HepG2 (cell line): ENCODE measurements around the gene PYGB.

ENCODE experiments used
- SNAPC2 ChIP-seq: sonication (generic); formaldehyde crosslinking; IDR thresholded peaks from 2 replicates; pipeline ENCODE4 v1.8.1; 2022; ENCODE audit warnings: mild to moderate bottlenecking, missing genetic modification reagents
- ZNF383 ChIP-seq: sonication (generic); formaldehyde crosslinking; IDR thresholded peaks from 2 replicates; pipeline ENCODE4 v1.4.0; 2020; ENCODE audit warnings: missing genetic modification reagents, mild to moderate bottlenecking, borderline replicate concordance
- ZNF790 ChIP-seq: sonication (generic); formaldehyde crosslinking; IDR thresholded peaks from 2 replicates; pipeline ENCODE4 v1.8.0; 2022; ENCODE audit warnings: missing genetic modification reagents, mild to moderate bottlenecking, borderline replicate concordance
- TF ChIP-seq, protein P1 (sequence below): sonication (generic); formaldehyde crosslinking; IDR thresholded peaks from 2 replicates; pipeline ENCODE4 v1.5.0; 2020; ENCODE audit warnings: mild to moderate bottlenecking, missing genetic modification reagents, moderate library complexity

DNA sequence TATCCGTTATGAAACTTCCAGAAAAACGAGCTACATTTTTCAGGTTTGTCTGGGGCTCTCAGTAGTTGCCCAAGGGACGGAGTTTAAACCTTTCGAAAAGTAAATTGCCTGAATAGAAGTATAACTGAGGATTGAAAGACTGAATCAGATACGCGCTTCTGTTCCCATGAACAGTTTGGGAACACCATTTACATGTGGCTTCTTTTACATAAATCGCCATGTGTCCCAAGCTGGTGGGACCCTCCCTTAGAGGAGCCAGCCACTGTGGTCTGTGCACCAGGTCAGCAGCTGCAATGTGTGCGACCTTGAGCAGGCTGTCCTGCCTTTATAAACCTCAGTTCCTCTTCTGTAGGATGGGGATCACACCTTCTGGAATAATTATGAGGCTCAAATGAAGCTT, 41.3 kb upstream of the PYGB start:
- TF ChIP-seq SNAPC2, result no peak
- TF ChIP-seq ZNF383 (CRISPR knock-in tag), result no peak
- TF ChIP-seq, protein P1, sequence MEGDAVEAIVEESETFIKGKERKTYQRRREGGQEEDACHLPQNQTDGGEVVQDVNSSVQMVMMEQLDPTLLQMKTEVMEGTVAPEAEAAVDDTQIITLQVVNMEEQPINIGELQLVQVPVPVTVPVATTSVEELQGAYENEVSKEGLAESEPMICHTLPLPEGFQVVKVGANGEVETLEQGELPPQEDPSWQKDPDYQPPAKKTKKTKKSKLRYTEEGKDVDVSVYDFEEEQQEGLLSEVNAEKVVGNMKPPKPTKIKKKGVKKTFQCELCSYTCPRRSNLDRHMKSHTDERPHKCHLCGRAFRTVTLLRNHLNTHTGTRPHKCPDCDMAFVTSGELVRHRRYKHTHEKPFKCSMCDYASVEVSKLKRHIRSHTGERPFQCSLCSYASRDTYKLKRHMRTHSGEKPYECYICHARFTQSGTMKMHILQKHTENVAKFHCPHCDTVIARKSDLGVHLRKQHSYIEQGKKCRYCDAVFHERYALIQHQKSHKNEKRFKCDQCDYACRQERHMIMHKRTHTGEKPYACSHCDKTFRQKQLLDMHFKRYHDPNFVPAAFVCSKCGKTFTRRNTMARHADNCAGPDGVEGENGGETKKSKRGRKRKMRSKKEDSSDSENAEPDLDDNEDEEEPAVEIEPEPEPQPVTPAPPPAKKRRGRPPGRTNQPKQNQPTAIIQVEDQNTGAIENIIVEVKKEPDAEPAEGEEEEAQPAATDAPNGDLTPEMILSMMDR (CRISPR knock-in tag), result no peak
- TF ChIP-seq ZNF790 (CRISPR knock-in tag), result no peak
